Neuronal stem cell (in vitro differentiated cells): Measurements from ENCODE around the gene LYPD3.
A peak's percentile ranks its signal among the peaks of the same experiment; 100 is the strongest.

Source experiments
- DNase-seq: peaks from one replicate; pipeline ENCODE4 v3.0.0-alpha.2; 2013; ENCODE audit warnings: low spot score
- H2AFZ ChIP-seq: one replicate; pipeline ENCODE4 v1.6.1; 2013; ENCODE audit warnings: mild to moderate bottlenecking, low read length, inconsistent platforms
- H2AK5ac ChIP-seq: 2 replicates; pipeline ENCODE4 v1.6.1; 2013; ENCODE audit warnings: low read depth, mild to moderate bottlenecking, inconsistent platforms, low read length, moderate library complexity, mixed read lengths
- H2BK120ac ChIP-seq: 2 replicates; pipeline ENCODE4 v1.6.1; 2013; ENCODE audit warnings: low read depth, mild to moderate bottlenecking, inconsistent platforms, low read length, moderate library complexity, mixed read lengths
- H2BK12ac ChIP-seq: one replicate; pipeline ENCODE4 v1.6.1; 2013; ENCODE audit warnings: low read length, inconsistent platforms
- H2BK15ac ChIP-seq: 2 replicates; pipeline ENCODE4 v1.6.1; 2013; ENCODE audit warnings: mild to moderate bottlenecking, low read length, inconsistent platforms, mixed read lengths
- H2BK5ac ChIP-seq: one replicate; pipeline ENCODE4 v1.6.1; 2013; ENCODE audit warnings: inconsistent platforms, mild to moderate bottlenecking, low read length, moderate library complexity
- H3K14ac ChIP-seq: one replicate; pipeline ENCODE4 v1.6.1; 2013; ENCODE audit warnings: low read length, inconsistent platforms
- H3K18ac ChIP-seq: 2 replicates; pipeline ENCODE4 v1.6.1; 2013; ENCODE audit warnings: low read length, inconsistent platforms
- H3K23ac ChIP-seq: 2 replicates; pipeline ENCODE4 v1.6.1; 2013; ENCODE audit warnings: low read depth, mild to moderate bottlenecking, mixed read lengths, low read length, inconsistent platforms; ENCODE audit not compliant: poor library complexity
- H3K27ac ChIP-seq: replicated peaks from 3 replicates; pipeline ENCODE4 v1.5.1; 2013; ENCODE audit warnings: low read length, inconsistent platforms
- H3K27me3 ChIP-seq, 3 experiments: 2 replicates each; pipeline ENCODE4 v1.6.1; 2013; ENCODE audit warnings: low read length in 3 of 3, mild to moderate bottlenecking in 2 of 3, inconsistent platforms in 1 of 3, low read depth in 1 of 3, mixed read lengths in 1 of 3, moderate library complexity in 1 of 3; ENCODE audit not compliant: control insufficient read depth in 3 of 3, insufficient read depth in 3 of 3
- H3K36me3 ChIP-seq, 2 donors: replicated peaks in 1 of 2; 2 replicates each; pipeline ENCODE4 v1.6.1; 2013; ENCODE audit warnings: low read length in 2 of 2; ENCODE audit not compliant: control insufficient read depth in 2 of 2, insufficient read depth in 2 of 2
- H3K4ac ChIP-seq: 2 replicates; pipeline ENCODE4 v1.6.1; 2013; ENCODE audit warnings: inconsistent platforms, mild to moderate bottlenecking, low read length, moderate library complexity
- H3K4me1 ChIP-seq, 2 donors: 1 replicate in 1 of 2; 2 replicates in 1 of 2; pipeline ENCODE4 v1.6.1; 2013; ENCODE audit warnings: low read length in 2 of 2, low read depth in 1 of 2; ENCODE audit not compliant: control insufficient read depth in 2 of 2, insufficient read depth in 1 of 2
- H3K4me2 ChIP-seq: one replicate; pipeline ENCODE4 v1.6.1; 2013; ENCODE audit warnings: mild to moderate bottlenecking, low read length, inconsistent platforms; ENCODE audit not compliant: insufficient read depth, poor library complexity, severe bottlenecking
- H3K4me3 ChIP-seq, 2 donors: 2 replicates each; pipeline ENCODE4 v1.5.1; 2013; ENCODE audit warnings: low read length in 2 of 2, mild to moderate bottlenecking in 2 of 2, inconsistent platforms in 1 of 2, moderate library complexity in 1 of 2
- H3K79me1 ChIP-seq: one replicate; pipeline ENCODE4 v1.6.1; 2013; ENCODE audit warnings: low read depth, mild to moderate bottlenecking, inconsistent platforms, low read length, moderate library complexity
- H3K9ac ChIP-seq: one replicate; pipeline ENCODE4 v1.6.1; 2013; ENCODE audit warnings: mild to moderate bottlenecking, low read depth, low read length, inconsistent platforms; ENCODE audit not compliant: poor library complexity
- H3K9me3 ChIP-seq, 2 donors: replicated peaks in 1 of 2; 2 replicates each; pipeline versions ENCODE3 to v1.6.1; 2013; ENCODE audit warnings: low read length in 2 of 2, mild to moderate bottlenecking in 2 of 2, inconsistent platforms in 1 of 2, low read depth in 1 of 2, mixed read lengths in 1 of 2, moderate library complexity in 1 of 2; ENCODE audit not compliant: control insufficient read depth in 2 of 2, insufficient read depth in 1 of 2
- H4K8ac ChIP-seq: one replicate; pipeline ENCODE4 v1.6.1; 2013; ENCODE audit warnings: low read depth, mild to moderate bottlenecking, inconsistent platforms, low read length, moderate library complexity
- H4K91ac ChIP-seq: one replicate; pipeline ENCODE4 v1.6.1; 2013; ENCODE audit warnings: low read length, low read depth, mild to moderate bottlenecking, inconsistent platforms; ENCODE audit not compliant: poor library complexity
- WGBS, 2 donors: extraction: QIAGEN DNeasy Blood & Tissue Kit; methylation state at CpG; one replicate each; pipeline ENCODE4 v1.1.7; 2013; ENCODE audit warnings: missing lambda C conversion rate in 2 of 2, mixed read lengths in 1 of 2; ENCODE audit not compliant: insufficient read length in 2 of 2, insufficient replicate concordance in 1 of 2; ENCODE audit errors: extremely low coverage in 2 of 2; 5-methylcytosine and 5-hydroxymethylcytosine counted together

The LYPD3 gene

DNA sequence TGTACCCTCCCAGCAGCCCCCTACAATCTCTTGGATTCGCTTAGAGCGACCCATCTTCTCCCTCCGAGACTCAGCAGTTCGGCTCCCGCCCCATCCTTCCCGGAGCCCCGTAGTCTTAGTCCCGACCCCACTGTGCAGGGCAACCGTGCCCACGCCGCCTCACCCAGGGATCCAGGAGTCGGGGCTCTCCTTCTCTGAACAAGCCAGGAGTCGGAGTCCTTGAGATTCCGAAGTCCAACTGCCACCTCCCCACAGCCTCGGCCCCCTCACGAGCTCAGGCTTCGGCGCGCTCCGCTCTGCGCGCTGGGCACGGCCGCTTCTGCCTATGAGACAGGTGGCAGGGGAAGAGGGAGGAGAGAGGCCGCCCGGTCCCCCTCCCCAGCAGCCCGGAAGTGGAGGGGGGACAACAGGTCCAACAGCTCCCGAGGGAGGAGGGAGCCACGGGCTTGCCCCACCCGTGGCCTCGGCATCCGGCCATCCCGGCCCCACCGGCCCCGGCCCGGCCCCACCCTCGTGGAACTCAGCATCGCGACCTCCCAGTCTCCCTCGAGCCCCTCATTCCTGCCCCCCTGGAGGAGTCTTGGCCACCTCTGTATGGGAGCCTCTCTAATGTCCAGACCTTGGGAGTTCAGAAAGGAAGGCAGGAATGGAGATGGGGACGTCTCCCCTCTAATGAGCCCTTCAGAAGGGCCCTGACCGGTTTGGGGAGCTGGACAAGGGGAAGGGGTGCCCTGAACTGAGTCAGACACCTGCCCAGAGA, 39.2 kb upstream of the LYPD3 start, which contains the start of gene PHLDB3:
PHLDB3 (minus strand) TSS at position 321 of the 760 bp plus-strand sequence. CDS start 628 bp downstream, outside the sequence.
- Histone ChIP-seq H3K14ac (peak within 1 kb of the TSS; percentile 94), H2BK5ac (peak within 1 kb of the TSS; percentile 95), H3K27ac (no peak within 1 kb of the TSS), H3K4me1 (peaks cover 7 to 10% of the 10 kb centered on the region in 2 donors), H3K23ac (peak within 1 kb of the TSS; percentile 96), H3K4me2 (peak within 1 kb of the TSS; percentile 97), H3K4ac (peak within 1 kb of the TSS; percentile 76), H3K79me1 (no peaks in the 10 kb centered on the region), H2BK12ac (peak within 1 kb of the TSS; percentile 97), H2BK120ac (peak within 1 kb of the TSS; percentile 67), H3K36me3 (peaks cover 0 to 16% of the 10 kb centered on the region in 2 donors), H4K91ac (no peak within 1 kb of the TSS), H2AK5ac (peak within 1 kb of the TSS; percentile 14), H3K9ac (peak within 1 kb of the TSS; percentile 91), H4K8ac (peak within 1 kb of the TSS; percentile 72), H3K4me3 (peak within 1 kb of the TSS; percentile 74 to 89), H3K27me3 (peaks cover 0 to 26% (median 0%) of the 10 kb centered on the region in 3 experiments), H2AFZ (peak within 1 kb of the TSS; percentile 93), H3K18ac (peak within 1 kb of the TSS; percentile 99), H3K9me3 (no peaks in the 10 kb centered on the region), H2BK15ac (peak within 1 kb of the TSS; percentile 84)
- DNase-seq = no peak
- no CpG with 5 or more reads among the region's 42 CpGs for WGBS, 2 donors

GRCh38 chr19:43503501-43504425, 38.4 kb upstream of the LYPD3 start:
- peaks cover 7 to 10% of the 10 kb centered on the region in 2 donors for H3K4me1 ChIP-seq
- H2BK5ac ChIP-seq = peak overlapping the region; percentile 95
- no peak overlapping the region for H3K4ac ChIP-seq
- no peak overlapping the region for H3K27ac ChIP-seq
- peaks cover 0 to 15% of the 10 kb centered on the region in 2 donors for H3K36me3 ChIP-seq
- peak overlapping the region; percentile 91 for H3K9ac ChIP-seq
- H2BK12ac ChIP-seq = peak overlapping the region; percentile 97
- peak overlapping the region; percentile 30 for H2BK15ac ChIP-seq
- H4K8ac ChIP-seq = peak overlapping the region; percentile 72
- no CpG with 5 or more reads among the region's 64 CpGs for WGBS, 2 donors
- H4K91ac ChIP-seq = no peak overlapping the region
- no peaks in the 10 kb centered on the region for H3K9me3 ChIP-seq
- peak overlapping the region; percentile 67 for H2BK120ac ChIP-seq
- H3K27me3 ChIP-seq = peaks cover 0 to 26% (median 0%) of the 10 kb centered on the region in 3 experiments
- peak overlapping the region; percentile 97 for H3K4me2 ChIP-seq
- peak overlapping the region; percentile 93 for H2AFZ ChIP-seq
- peak overlapping the region; percentile 14 for H2AK5ac ChIP-seq
- no peaks in the 10 kb centered on the region for H3K79me1 ChIP-seq
- peak overlapping the region; percentile 74 to 89 for H3K4me3 ChIP-seq
- DNase-seq = peak; percentile 97
- peak overlapping the region; percentile 96 for H3K23ac ChIP-seq
- H3K14ac ChIP-seq = peak overlapping the region; percentile 94
- H3K18ac ChIP-seq = peak overlapping the region; percentile 99

DNA sequence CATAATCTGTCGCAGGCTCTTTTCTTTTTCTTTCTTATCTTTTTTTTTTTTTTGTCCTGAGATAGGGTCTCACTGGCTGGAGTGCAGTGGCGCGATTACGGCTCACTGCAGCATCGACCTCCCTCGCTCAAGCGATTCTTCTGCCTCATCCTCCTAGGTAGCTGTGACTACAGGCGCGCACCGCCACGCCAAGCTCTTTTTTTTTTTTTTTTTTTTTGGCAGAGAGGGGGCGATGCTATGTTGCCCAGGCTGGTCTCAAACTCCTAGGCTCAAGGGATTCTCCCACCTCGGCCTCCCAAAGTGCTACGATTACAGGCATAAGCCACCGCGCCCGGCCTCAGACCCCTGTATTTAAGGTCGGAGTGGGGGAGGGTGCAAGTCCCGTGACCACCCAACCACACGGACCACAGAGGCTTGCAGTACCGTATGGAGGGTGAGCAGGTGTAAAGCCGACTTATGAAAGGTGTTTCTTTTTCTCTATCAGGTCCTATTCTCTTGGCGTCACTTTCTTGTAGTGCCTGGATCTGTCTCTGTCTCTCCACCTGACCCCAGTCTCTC, 37.1 kb upstream of the LYPD3 start:
- Histone ChIP-seq H2BK120ac (no peak overlapping the region), H3K9me3 (no peaks in the 10 kb centered on the region), H4K91ac (no peak overlapping the region), H3K18ac (no peak overlapping the region), H3K4me1 (peaks cover 7 to 10% of the 10 kb centered on the region in 2 donors), H3K4me3 (no peak overlapping the region), H2AFZ (no peak overlapping the region), H2BK5ac (no peak overlapping the region), H2BK15ac (no peak overlapping the region), H3K79me1 (no peaks in the 10 kb centered on the region), H3K4ac (no peak overlapping the region), H3K14ac (no peak overlapping the region), H2BK12ac (no peak overlapping the region), H3K4me2 (no peak overlapping the region), H3K9ac (no peak overlapping the region), H3K27ac (no peak overlapping the region), H2AK5ac (no peak overlapping the region), H3K23ac (no peak overlapping the region), H4K8ac (no peak overlapping the region), H3K27me3 (peaks cover 0 to 26% (median 0%) of the 10 kb centered on the region in 3 experiments), H3K36me3 (peaks cover 0 to 15% of the 10 kb centered on the region in 2 donors)
- no peak for DNase-seq
- no CpG with 5 or more reads among the region's 23 CpGs for WGBS, 2 donors
